Spleen (tissue), 11 donors: ENCODE results near the gene TIPIN. TPM values are rescaled to one million over a fixed set of nuclear protein-coding genes. Genes with fewer than 3 reads are reported as not detected.

Experiments used
- DNase-seq: peaks from one replicate; pipeline ENCODE4 v3.0.0-alpha.2; 2020
- H3K27ac ChIP-seq, 8 donors: fragments of 200-600 bp; sonication (generic) in 7 of 8; 1 replicate in 4 of 8; 2 replicates in 4 of 8; pipeline versions ENCODE4 v1.5.0 to v1.8.0; 2016 to 2021; ENCODE audit warnings: inconsistent platforms in 4 of 8, mild to moderate bottlenecking in 4 of 8, moderate library complexity in 1 of 8
- H3K27me3 ChIP-seq, 7 donors: fragments of 200-600 bp; sonication (generic) in 6 of 7; replicated peaks in 1 of 7; 1 replicate in 4 of 7; 2 replicates in 3 of 7; pipeline versions ENCODE4 v1.5.0 to v1.8.0; 2016 to 2021; ENCODE audit warnings: inconsistent platforms in 3 of 7, mild to moderate bottlenecking in 1 of 7
- H3K36me3 ChIP-seq, 6 donors: fragments of 200-600 bp; sonication (generic) in 5 of 6; 1 replicate in 4 of 6; 2 replicates in 2 of 6; pipeline versions ENCODE4 v1.5.0 to v1.8.0; 2016 to 2021; ENCODE audit warnings: inconsistent platforms in 2 of 6
- H3K4me1 ChIP-seq, 6 donors: fragments of 200-600 bp; sonication (generic) in 5 of 6; 1 replicate in 3 of 6; 2 replicates in 3 of 6; pipeline versions ENCODE4 v1.5.0 to v1.8.0; 2016 to 2021; ENCODE audit warnings: inconsistent platforms in 3 of 6
- H3K4me3 ChIP-seq, 8 donors: fragments of 200-600 bp; sonication (generic) in 7 of 8; 1 replicate in 4 of 8; 2 replicates in 4 of 8; pipeline versions ENCODE4 v1.5.0 to v1.8.0; 2016 to 2021; ENCODE audit warnings: inconsistent platforms in 4 of 8, mild to moderate bottlenecking in 4 of 8, moderate library complexity in 2 of 8
- H3K9me3 ChIP-seq, 8 donors: fragments of 200-600 bp; sonication (generic) in 7 of 8; 1 replicate in 4 of 8; 2 replicates in 4 of 8; pipeline versions ENCODE4 v1.5.0 to v1.8.0; 2016 to 2021; ENCODE audit warnings: inconsistent platforms in 4 of 8
- CTCF ChIP-seq, 11 experiments: fragments of 200-600 bp in 7 of 11; fragments of 450-650 bp in 4 of 11; sonication (generic) in 4 of 11; IDR thresholded peaks in 8 of 11; conservative IDR thresholded peaks in 3 of 11; 1 replicate in 7 of 11; 2 replicates in 4 of 11; pipeline versions ENCODE4 v1.4.0 to v1.8.0; 2016 to 2021; ENCODE audit warnings: antibody characterized with exemption in 11 of 11, inconsistent platforms in 4 of 11, mild to moderate bottlenecking in 1 of 11
- POLR2A ChIP-seq, 3 donors: fragments of 450-650 bp; IDR thresholded peaks; one replicate each; pipeline ENCODE4 v1.5.1; 2017; ENCODE audit warnings: antibody characterized with exemption in 3 of 3, mild to moderate bottlenecking in 1 of 3
- POLR2AphosphoS5 ChIP-seq, 3 donors: sonication (generic); formaldehyde crosslinking; IDR thresholded peaks; one replicate each; pipeline ENCODE4 v1.5.1; 2017; ENCODE audit warnings: antibody characterized with exemption in 3 of 3
- whole genome bisulfite sequencing, 5 donors: extraction: QIAGEN DNeasy Blood & Tissue Kit in 3 of 5; methylation state at CpG; one replicate each; pipeline versions ENCODE4 v1.1.5 to v1.1.7; 2013 to 2018; 5-methylcytosine and 5-hydroxymethylcytosine counted together
- intact Hi-C: fragments of 100-400 bp; cut with DNase I; formaldehyde crosslinking; loops from one replicate; pipeline ENCODE4 v1.15.0; 2023; ENCODE audit warnings: low total_unique reads
- polyA plus RNA-seq, 3 donors: library from polyadenylated mRNA; stranded (reverse); fragments of 200-250 nt; gene quantifications; one replicate each; pipeline ENCODE4 v1.2.1, GENCODE V29; 2013
- total RNA-seq, 7 donors: library from RNA; depleted of rRNA in 3 of 7; stranded (reverse); fragments of >200 nt in 3 of 7; fragmentation: NEBNext Ultra II Directional in 4 of 7; extraction: Animal tissue kit (Norgen Biotek cat#: 25700) in 4 of 7; gene quantifications; one replicate each; pipeline versions ENCODE4 v1.1.0 to v1.2.1, GENCODE V29; 2016 to 2021
- donor health status: healthy with polysubstance abuse.
- donor health status: DM: no; HTN: no; CAD: no; lungs with moderate emphysema.
- donor health status: DM: no; HTN: no; CAD: no.
- donor health status: Bipolar disorder and iron deficiency.
- donor health status: healthy.
- donor health status: DM: no; HTN: no; CAD: no.
- donor health status: DM: yes; HTN: yes; CAD: no.

The TIPIN gene
- total and polyA plus RNA-seq, 10 donors, result 2.7 to 9.4 (median 6.6) TPM

- no peaks in the 10 kb centered on the region for H3K27me3 ChIP-seq
- DNase-seq, result no peak
- H3K4me3 ChIP-seq, result peak overlapping the region in 1 of 8 donors; percentile 18
- WGBS, 5 donors, result 22 to 49% (median 33%) methylated on average over 7 of the region's 7 CpGs
- peak overlapping the region in 3 of 8 donors; percentile 11 to 33 (median 28) for H3K27ac ChIP-seq
- H3K4me1 ChIP-seq, result peaks cover 21 to 99% (median 71%) of the 10 kb centered on the region in 6 donors
- TF ChIP-seq CTCF (IDR thresholded peaks at IDR 0.05 in 8 of 11, conservative IDR thresholded peaks at IDR 0.05 in 3 of 11) (peak in 6 of 11 experiments; percentile 14 to 40 (median 30)), POLR2A (IDR thresholded peaks at IDR 0.05) (no peak)
- H3K9me3 ChIP-seq, result no peaks in the 10 kb centered on the region
- intact Hi-C loops, result no loop called here
- peaks cover 0 to 3% (median 0%) of the 10 kb centered on the region in 6 donors for H3K36me3 ChIP-seq
These were observed 48.0 kb upstream of the TIPIN start for GRCh38 chr15:66404532-66404931.

- no peak overlapping the region for H3K4me3 ChIP-seq
- 75 to 83% (median 82%) methylated on average over 8 of the region's 8 CpGs for WGBS, 5 donors
- H3K36me3 ChIP-seq, result peaks cover 0 to 7% (median 0%) of the 10 kb centered on the region in 6 donors
- no peak for DNase-seq
- no peaks in the 10 kb centered on the region for H3K27me3 ChIP-seq
- H3K27ac ChIP-seq, result peak overlapping the region in 3 of 8 donors; percentile 11 to 33 (median 28)
- H3K9me3 ChIP-seq, result no peaks in the 10 kb centered on the region
- peaks cover 21 to 99% (median 67%) of the 10 kb centered on the region in 6 donors for H3K4me1 ChIP-seq
- intact Hi-C loops, result no loop called here
- TF ChIP-seq POLR2AphosphoS5 (IDR thresholded peaks at IDR 0.05), result no peak
These were observed 47.6 kb upstream of the TIPIN start for GRCh38 chr15:66404122-66404521.

- H3K4me3 ChIP-seq, result no peak overlapping the region
- peaks cover 0 to 14% (median 0%) of the 10 kb centered on the region in 6 donors for H3K36me3 ChIP-seq
- no peaks in the 10 kb centered on the region for H3K9me3 ChIP-seq
- H3K4me1 ChIP-seq, result peaks cover 21 to 99% (median 61%) of the 10 kb centered on the region in 6 donors
- H3K27me3 ChIP-seq, result no peaks in the 10 kb centered on the region
- no peak for DNase-seq
- H3K27ac ChIP-seq, result no peak overlapping the region
- 72 to 80% (median 80%) methylated on average over 5 of the region's 5 CpGs for WGBS, 5 donors
- intact Hi-C loops, result no loop called here
- TF ChIP-seq POLR2A (IDR thresholded peaks at IDR 0.05) (no peak), CTCF (IDR thresholded peaks at IDR 0.05 in 8 of 11, conservative IDR thresholded peaks at IDR 0.05 in 3 of 11) (no peak), POLR2AphosphoS5 (IDR thresholded peaks at IDR 0.05) (no peak)
These were observed 46.8 kb upstream of the TIPIN start for GRCh38 chr15:66403323-66403722.

- Histone ChIP-seq H3K4me3 (no peak overlapping the region), H3K36me3 (peaks cover 0 to 19% (median 0%) of the 10 kb centered on the region in 6 donors), H3K9me3 (no peaks in the 10 kb centered on the region), H3K27ac (no peak overlapping the region), H3K4me1 (peaks cover 21 to 99% (median 60%) of the 10 kb centered on the region in 6 donors), H3K27me3 (no peaks in the 10 kb centered on the region)
- intact Hi-C loops, result no loop called here
- DNase-seq, result no peak
- WGBS, 5 donors, result 68 to 79% (median 73%) methylated on average over 3 of the region's 3 CpGs
- no peak for TF ChIP-seq POLR2A (IDR thresholded peaks at IDR 0.05)
- TF ChIP-seq POLR2AphosphoS5 (IDR thresholded peaks at IDR 0.05), result no peak
- no peak for TF ChIP-seq CTCF (IDR thresholded peaks at IDR 0.05 in 8 of 11, conservative IDR thresholded peaks at IDR 0.05 in 3 of 11)
These were observed 46.3 kb upstream of the TIPIN start for GRCh38 chr15:66402761-66403284.
